Esophagus muscularis mucosa (tissue), 4 donors: ENCODE results near the gene TBC1D14. TPM values are rescaled to one million over a fixed set of nuclear protein-coding genes. Genes with fewer than 3 reads are reported as not detected.
A peak's percentile ranks its signal among the peaks of the same experiment; 100 is the strongest.

Experiments used
- DNase-seq: peaks from one replicate; pipeline ENCODE4 v3.0.0-alpha.2; 2017; ENCODE audit errors: extremely low spot score
- H3K27ac ChIP-seq, 4 donors: fragments of 200-600 bp; sonication (generic); replicated peaks in 1 of 4; 1 replicate in 3 of 4; 2 replicates in 1 of 4; pipeline ENCODE4 v1.5.1; 2016 to 2019; ENCODE audit warnings: mild to moderate bottlenecking in 1 of 4
- H3K27me3 ChIP-seq, 4 donors: fragments of 200-600 bp; sonication (generic); one replicate each; pipeline versions ENCODE4 v1.5.1 to v1.6.0; 2016 to 2019
- H3K36me3 ChIP-seq, 4 donors: fragments of 200-600 bp; sonication (generic); one replicate each; pipeline ENCODE4 v1.5.1; 2016 to 2019
- H3K4me1 ChIP-seq, 4 donors: fragments of 200-600 bp; sonication (generic); one replicate each; pipeline ENCODE4 v1.5.1; 2016 to 2019
- H3K4me3 ChIP-seq, 4 donors: fragments of 200-600 bp; sonication (generic); 1 replicate in 2 of 4; 2 replicates in 2 of 4; pipeline ENCODE4 v1.5.1; 2016 to 2019; ENCODE audit warnings: mild to moderate bottlenecking in 4 of 4, moderate library complexity in 1 of 4
- H3K9me3 ChIP-seq, 4 donors: fragments of 200-600 bp; sonication (generic); 1 replicate in 3 of 4; 2 replicates in 1 of 4; pipeline ENCODE4 v1.5.1; 2016 to 2019
- EP300 ChIP-seq: sonication (generic); formaldehyde crosslinking; IDR thresholded peaks from one replicate; pipeline ENCODE4 v1.6.1; 2017; ENCODE audit warnings: antibody characterized with exemption
- POLR2A ChIP-seq: fragments of 450-650 bp; IDR thresholded peaks from one replicate; pipeline ENCODE4 v1.6.1; 2017; ENCODE audit warnings: antibody characterized with exemption, moderate library complexity, mild to moderate bottlenecking, low read depth
- POLR2AphosphoS5 ChIP-seq, 2 donors: sonication (generic); formaldehyde crosslinking; IDR thresholded peaks; one replicate each; pipeline ENCODE4 v1.6.1; 2017; ENCODE audit warnings: antibody characterized with exemption in 2 of 2
- WGBS: methylation state at CpG from one replicate; pipeline ENCODE4 v1.1.5; 2018; 5-methylcytosine and 5-hydroxymethylcytosine counted together
- intact Hi-C: fragments of 100-400 bp; cut with DNase I; formaldehyde crosslinking; loops from one replicate; pipeline ENCODE4 v1.15.1; 2023
- total RNA-seq, 4 donors: library from RNA; depleted of rRNA; stranded (reverse); fragments of >200 nt; gene quantifications; one replicate each; pipeline versions ENCODE4 v1.1.0 to v1.2.1, GENCODE V29; 2016
- TF ChIP-seq, protein P1 (sequence below), 3 experiments: fragments of 200-600 bp in 2 of 3; fragments of 450-650 bp in 1 of 3; sonication (generic) in 2 of 3; IDR thresholded peaks; one replicate each; pipeline ENCODE4 v1.5.1; 2017 to 2019; ENCODE audit warnings: antibody characterized with exemption in 3 of 3, mild to moderate bottlenecking in 2 of 3, moderate library complexity in 1 of 3

The TBC1D14 gene
- total RNA-seq, 4 donors from 2014 or later = 37.0 to 49.4 (median 44.2) TPM

DNA sequence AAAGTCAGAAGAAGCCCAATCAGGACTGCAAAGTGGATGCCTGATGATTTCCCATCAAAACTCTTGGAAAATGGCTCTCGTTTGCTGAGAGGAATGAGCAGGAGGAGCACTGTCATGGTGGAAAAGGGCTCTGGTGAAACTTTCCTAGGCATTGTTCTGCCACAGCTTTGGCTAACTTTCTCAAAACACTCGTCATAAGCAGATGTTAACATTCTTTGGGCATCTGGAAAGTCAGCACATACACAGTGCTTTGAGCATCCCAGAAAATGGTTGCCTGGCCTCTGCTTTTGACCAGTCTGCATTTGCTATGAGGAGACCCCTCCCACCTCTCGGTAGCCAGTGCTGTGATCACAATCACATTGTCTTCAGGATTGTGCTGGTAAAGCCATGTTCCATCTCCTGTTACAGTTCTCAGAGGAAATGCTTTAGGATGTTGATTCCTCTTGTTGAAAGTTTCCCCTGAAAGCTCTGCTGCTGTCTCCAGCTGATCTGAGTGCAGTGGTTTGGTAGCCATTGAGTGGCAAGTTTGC is 25.2 kb upstream of the TBC1D14 start:
- intact Hi-C loops = no loop called here
- H3K36me3 ChIP-seq = peaks cover 27 to 49% (median 36%) of the 10 kb centered on the region in 4 donors
- WGBS = 73% methylated on average over 3 of the region's 3 CpGs
- TF ChIP-seq POLR2A (no peak), EP300 (no peak), POLR2AphosphoS5 (IDR thresholded peaks at IDR 0.05) (no peak)
- TF ChIP-seq, protein P1, sequence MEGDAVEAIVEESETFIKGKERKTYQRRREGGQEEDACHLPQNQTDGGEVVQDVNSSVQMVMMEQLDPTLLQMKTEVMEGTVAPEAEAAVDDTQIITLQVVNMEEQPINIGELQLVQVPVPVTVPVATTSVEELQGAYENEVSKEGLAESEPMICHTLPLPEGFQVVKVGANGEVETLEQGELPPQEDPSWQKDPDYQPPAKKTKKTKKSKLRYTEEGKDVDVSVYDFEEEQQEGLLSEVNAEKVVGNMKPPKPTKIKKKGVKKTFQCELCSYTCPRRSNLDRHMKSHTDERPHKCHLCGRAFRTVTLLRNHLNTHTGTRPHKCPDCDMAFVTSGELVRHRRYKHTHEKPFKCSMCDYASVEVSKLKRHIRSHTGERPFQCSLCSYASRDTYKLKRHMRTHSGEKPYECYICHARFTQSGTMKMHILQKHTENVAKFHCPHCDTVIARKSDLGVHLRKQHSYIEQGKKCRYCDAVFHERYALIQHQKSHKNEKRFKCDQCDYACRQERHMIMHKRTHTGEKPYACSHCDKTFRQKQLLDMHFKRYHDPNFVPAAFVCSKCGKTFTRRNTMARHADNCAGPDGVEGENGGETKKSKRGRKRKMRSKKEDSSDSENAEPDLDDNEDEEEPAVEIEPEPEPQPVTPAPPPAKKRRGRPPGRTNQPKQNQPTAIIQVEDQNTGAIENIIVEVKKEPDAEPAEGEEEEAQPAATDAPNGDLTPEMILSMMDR (IDR thresholded peaks at IDR 0.05) = no peak
- H3K27me3 ChIP-seq = no peaks in the 10 kb centered on the region
- H3K27ac ChIP-seq = peak overlapping the region in 1 of 4 donors; percentile 85
- DNase-seq = no peak
- H3K4me3 ChIP-seq = no peak overlapping the region
- no peaks in the 10 kb centered on the region for H3K9me3 ChIP-seq
- H3K4me1 ChIP-seq = peaks cover 22 to 29% (median 27%) of the 10 kb centered on the region in 4 donors

- peaks cover 22 to 29% (median 27%) of the 10 kb centered on the region in 4 donors for H3K4me1 ChIP-seq
- no peak for TF ChIP-seq EP300
- TF ChIP-seq POLR2AphosphoS5 (IDR thresholded peaks at IDR 0.05) = peak; percentile 11 to 36
- TF ChIP-seq POLR2A = no peak
- TF ChIP-seq, protein P1 (IDR thresholded peaks at IDR 0.05) = peak; percentile 27 to 39 (median 29)
- intact Hi-C loops = no loop called here
- no peaks in the 10 kb centered on the region for H3K9me3 ChIP-seq
- peak overlapping the region in 3 of 4 donors; percentile 0 to 26 (median 25) for H3K4me3 ChIP-seq
- H3K27ac ChIP-seq = peak overlapping the region; percentile 69 to 85 (median 78)
- WGBS = 33% methylated on average over 1 of the region's 15 CpGs
- H3K36me3 ChIP-seq = peaks cover 17 to 37% (median 24%) of the 10 kb centered on the region in 4 donors
- H3K27me3 ChIP-seq = no peaks in the 10 kb centered on the region
- no peak for DNase-seq
Observed at GRCh38 chr4:6885953-6886557, 23.6 kb upstream of the TBC1D14 start.

DNA sequence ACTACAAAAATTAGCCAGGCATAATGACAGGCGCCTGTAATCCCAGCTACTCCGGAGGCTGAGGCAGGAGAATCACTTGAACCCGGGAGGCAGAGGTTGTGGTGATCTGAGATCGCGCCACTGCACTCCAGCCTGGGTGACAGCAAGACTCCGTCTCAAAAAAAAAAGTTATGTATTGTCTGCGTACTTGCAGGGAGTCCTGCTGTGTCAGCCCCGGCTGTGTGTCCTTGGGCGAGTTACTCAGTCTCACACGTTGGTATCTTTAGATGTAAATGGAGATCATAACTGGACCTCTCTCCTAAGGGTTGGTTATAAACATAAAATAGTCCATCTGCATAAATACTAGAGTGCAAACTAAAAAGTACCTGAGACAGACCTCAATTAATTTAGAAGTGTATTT is 22.7 kb upstream of the TBC1D14 start:
- TF ChIP-seq EP300 (no peak), POLR2A (no peak), POLR2AphosphoS5 (IDR thresholded peaks at IDR 0.05) (no peak)
- TF ChIP-seq, protein P1 (IDR thresholded peaks at IDR 0.05) = no peak
- intact Hi-C loops = no loop called here
- 82% methylated on average over 10 of the region's 10 CpGs for WGBS
- Histone ChIP-seq H3K4me3 (no peak overlapping the region), H3K27ac (peak overlapping the region in 3 of 4 donors; percentile 69 to 85 (median 76)), H3K27me3 (no peaks in the 10 kb centered on the region), H3K36me3 (peaks cover 8 to 28% (median 16%) of the 10 kb centered on the region in 4 donors), H3K4me1 (peaks cover 22 to 30% (median 27%) of the 10 kb centered on the region in 4 donors), H3K9me3 (no peaks in the 10 kb centered on the region)
- DNase-seq = no peak

GRCh38 chr4:6887591-6888371 is 21.8 kb upstream of the TBC1D14 start:
- no peak for TF ChIP-seq EP300
- TF ChIP-seq, protein P1 (IDR thresholded peaks at IDR 0.05) = no peak
- no peak for TF ChIP-seq POLR2AphosphoS5 (IDR thresholded peaks at IDR 0.05)
- TF ChIP-seq POLR2A = no peak
- WGBS = 70% methylated on average over 18 of the region's 21 CpGs

More at GRCh38 chr4:6887591-6888371, 21.8 kb upstream of the TBC1D14 start:
- intact Hi-C loops = no loop called here
- Histone ChIP-seq H3K4me3 (no peak overlapping the region), H3K4me1 (peaks cover 27 to 39% (median 36%) of the 10 kb centered on the region in 4 donors), H3K36me3 (peaks cover under 1 to 19% (median 9%) of the 10 kb centered on the region in 4 donors), H3K27me3 (no peaks in the 10 kb centered on the region), H3K27ac (peak overlapping the region in 1 of 4 donors; percentile 18), H3K9me3 (no peaks in the 10 kb centered on the region)
- DNase-seq = no peak
